ENCODE data around the gene ARHGEF4.

The ARHGEF4 gene

DNA sequence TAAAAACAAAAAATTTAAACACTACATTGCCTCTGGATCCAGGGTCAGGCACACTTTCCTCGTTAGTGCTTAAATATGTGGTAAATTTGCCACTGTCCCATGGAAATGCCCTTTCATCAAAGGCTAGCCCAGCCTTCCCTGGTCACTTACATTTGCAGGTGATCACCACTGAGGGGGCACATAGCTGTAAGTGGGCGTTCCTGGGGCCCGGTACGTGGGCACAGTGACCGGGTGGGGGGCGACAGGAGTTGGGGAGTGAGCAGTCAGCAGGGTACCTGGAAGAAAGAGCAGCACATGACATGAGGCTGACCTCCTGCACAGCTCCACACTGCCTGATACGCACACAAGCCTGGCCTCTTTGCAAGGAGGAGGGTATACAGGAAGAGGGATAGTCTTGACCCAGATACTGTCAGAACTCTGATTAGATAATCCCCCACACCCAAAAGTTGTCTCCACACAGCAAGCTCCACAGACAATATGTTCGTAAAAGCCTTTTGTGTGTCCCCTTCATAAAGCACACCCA, 216.1 kb downstream of the ARHGEF4 start:
- no peak for TF ChIP-seq CTCF (IDR thresholded peaks at IDR 0.05)

DNA sequence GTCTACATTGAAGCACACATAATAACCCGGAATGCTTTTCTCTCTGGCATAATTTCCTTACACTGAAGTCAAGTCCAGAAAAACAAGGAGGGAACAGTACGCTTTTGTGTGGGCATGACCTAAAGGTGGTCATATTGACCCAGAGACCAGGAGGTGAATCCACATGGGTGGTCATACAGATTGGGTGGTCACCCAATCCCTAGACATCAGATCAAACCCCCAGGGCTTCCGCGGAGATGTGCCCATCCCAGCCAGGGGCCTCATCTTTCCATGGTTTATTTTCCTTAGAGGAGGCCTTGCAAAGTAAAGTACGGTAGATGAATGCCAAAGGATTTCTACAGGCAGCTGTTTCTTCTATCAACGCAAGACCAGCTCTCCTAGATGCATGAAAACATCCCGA, 217.8 kb downstream of the ARHGEF4 start:
- TF ChIP-seq CTCF (IDR thresholded peaks at IDR 0.05): no peak

- no peak for TF ChIP-seq CTCF (IDR thresholded peaks at IDR 0.05)
These were observed 218.7 kb downstream of the ARHGEF4 start for GRCh38 chr2:131055169-131056065.

- no peak for TF ChIP-seq CTCF (IDR thresholded peaks at IDR 0.05)
These were observed 219.7 kb downstream of the ARHGEF4 start for GRCh38 chr2:131056204-131056931.

GRCh38 chr2:131056932-131057287, 220.2 kb downstream of the ARHGEF4 start:
- TF ChIP-seq CTCF (IDR thresholded peaks at IDR 0.05): no peak

DNA sequence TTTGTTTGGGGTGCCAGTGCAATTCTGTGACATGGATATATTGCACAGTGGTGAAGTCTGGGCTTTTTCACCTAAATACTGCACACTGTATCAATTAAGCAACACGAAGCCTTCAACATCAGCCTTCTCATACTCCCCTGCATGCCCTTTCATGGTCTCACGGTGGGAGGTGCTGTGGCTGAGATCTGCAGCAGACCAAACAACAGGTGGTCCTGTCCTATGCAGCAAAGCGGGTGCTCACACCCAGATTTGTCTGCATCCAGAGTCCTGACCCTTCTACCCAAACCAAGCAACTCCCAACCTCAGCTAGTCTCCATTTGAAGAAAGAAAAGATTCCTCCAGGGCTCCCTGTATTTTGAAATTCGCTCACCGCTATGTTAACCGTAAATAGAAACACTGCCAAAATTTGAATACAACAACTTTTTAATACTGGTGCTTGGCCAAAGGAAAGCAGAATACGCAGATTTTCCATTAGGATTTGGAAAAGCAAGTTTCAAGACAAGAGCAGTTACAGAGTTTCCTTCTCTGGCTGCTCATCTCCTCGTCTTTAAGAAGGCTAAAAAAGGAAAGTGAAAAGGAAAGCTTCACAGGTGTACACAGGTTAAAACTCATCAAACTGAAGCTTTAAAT, 221.6 kb downstream of the ARHGEF4 start:
- no peak for TF ChIP-seq CTCF (IDR thresholded peaks at IDR 0.05)

DNA sequence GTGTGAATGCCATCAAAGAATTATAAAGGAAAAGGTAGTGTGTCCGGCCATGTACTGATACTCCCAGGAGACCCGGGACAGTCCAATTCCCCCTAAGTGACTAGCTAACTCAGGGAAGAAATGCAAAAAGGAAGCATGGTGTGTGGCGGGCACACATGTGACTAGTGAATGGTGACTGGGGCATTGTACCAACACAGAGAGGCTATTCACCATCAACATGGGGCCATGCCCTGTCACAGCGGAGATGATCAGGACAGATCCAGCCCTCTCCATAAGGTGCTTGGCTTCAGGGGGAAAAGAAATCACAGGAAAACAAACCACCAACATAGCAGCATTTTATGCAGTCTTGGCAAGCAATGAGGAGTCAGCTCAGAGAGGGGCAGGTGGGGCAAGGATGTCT, 222.2 kb downstream of the ARHGEF4 start:
- no peak for TF ChIP-seq CTCF (IDR thresholded peaks at IDR 0.05)

All from LNCAP (cell line).